RWPE1 (cell line): ENCODE measurements around the gene RANBP17.

Source experiments
- CTCF ChIA-PET: fragments of 350-600 bp; sonication (Branson Sonifier 250); formaldehyde crosslinking; extraction: SDS; loops from one replicate; lab custom pipeline; 2021; lab: Yijun Ruan, JAX
- POLR2A ChIA-PET: fragments of 400-600 bp; formaldehyde crosslinking; extraction: SDS; loops from one replicate; lab custom pipeline; 2020; ENCODE audit warnings: antibody characterized with exemption; ENCODE audit not compliant: low non-redundant PET; lab: Yijun Ruan, JAX
- DNase-seq: peaks from one replicate; pipeline ENCODE4 v3.0.0; 2012; ENCODE audit warnings: low spot score
- H3K27ac ChIP-seq: fragments of 450-650 bp; 2 replicates; pipeline ENCODE4 v1.5.1; 2017
- TF ChIP-seq, protein P1 (sequence below): fragments of 450-650 bp; conservative IDR thresholded peaks from 2 replicates; pipeline ENCODE4 v1.5.1; 2017; ENCODE audit warnings: low read depth, mild to moderate bottlenecking

Gene RANBP17

DNA sequence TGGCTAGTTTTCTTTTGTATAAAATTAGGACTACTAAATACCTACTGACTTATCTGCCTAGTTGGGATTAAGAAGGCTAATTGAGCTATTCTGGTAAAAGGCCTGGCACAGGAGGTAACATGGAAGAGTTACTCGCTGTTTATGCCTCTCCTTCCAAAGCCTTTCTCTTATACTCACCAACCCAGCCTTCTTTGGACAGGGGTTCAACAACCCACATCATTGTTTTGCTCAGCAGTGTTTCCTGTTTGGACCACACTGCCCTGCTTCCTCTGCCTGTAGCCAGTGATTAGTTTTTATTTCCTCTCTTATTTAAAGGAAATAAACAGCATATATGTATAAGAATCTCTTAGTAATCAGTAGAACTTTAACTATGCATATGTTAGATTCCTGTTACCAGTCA lies 362.1 kb downstream of the RANBP17 start:
- TF ChIP-seq, protein P1, sequence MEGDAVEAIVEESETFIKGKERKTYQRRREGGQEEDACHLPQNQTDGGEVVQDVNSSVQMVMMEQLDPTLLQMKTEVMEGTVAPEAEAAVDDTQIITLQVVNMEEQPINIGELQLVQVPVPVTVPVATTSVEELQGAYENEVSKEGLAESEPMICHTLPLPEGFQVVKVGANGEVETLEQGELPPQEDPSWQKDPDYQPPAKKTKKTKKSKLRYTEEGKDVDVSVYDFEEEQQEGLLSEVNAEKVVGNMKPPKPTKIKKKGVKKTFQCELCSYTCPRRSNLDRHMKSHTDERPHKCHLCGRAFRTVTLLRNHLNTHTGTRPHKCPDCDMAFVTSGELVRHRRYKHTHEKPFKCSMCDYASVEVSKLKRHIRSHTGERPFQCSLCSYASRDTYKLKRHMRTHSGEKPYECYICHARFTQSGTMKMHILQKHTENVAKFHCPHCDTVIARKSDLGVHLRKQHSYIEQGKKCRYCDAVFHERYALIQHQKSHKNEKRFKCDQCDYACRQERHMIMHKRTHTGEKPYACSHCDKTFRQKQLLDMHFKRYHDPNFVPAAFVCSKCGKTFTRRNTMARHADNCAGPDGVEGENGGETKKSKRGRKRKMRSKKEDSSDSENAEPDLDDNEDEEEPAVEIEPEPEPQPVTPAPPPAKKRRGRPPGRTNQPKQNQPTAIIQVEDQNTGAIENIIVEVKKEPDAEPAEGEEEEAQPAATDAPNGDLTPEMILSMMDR, result no peak
- no peak overlapping the region for H3K27ac ChIP-seq
- DNase-seq, result no peak
- ChIA-PET POLR2A (no interaction called here), CTCF (interaction anchor here (0.6 to 0.7 kb wide), 3 partner anchors 17 to 1028 kb away, joined by 3 read pairs; no protein-coding TSS in a partner anchor)

DNA sequence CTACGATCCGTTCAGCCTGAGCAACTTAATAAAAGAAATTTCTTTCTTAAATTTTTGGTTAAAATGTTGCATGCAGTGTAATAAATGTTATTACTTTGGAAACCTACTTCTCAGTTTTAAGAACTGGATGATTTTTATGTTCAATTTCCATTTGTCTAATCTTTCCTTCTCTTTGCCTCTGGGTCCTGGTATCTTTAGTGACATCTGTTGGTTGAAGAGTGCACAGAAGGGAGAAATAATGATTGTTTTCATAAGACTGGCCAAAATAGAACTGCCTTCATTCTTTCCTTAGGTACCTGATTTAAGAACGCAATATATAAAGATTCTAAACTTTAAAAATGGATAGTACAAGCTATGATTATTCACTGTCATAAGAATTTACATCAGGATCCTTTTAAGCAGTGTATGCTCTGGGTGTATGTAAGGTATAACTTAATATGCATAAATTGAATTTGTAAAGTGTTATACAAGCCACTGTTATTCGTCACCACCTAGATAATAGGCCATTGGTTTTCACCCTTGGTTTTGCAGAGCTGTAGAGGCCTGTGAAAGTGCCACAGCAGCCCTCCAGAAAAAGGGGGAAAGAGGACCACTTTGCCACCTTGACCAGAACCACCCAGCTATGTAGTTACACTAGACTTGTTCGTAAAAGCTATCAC lies 364.4 kb downstream of the RANBP17 start:
- no peak overlapping the region for H3K27ac ChIP-seq
- TF ChIP-seq, protein P1, result peak; percentile 39
- no peak for DNase-seq
- ChIA-PET POLR2A (no interaction called here), CTCF (interaction anchor here (0.7 to 1.5 kb wide), 2 partner anchors 19 to 417 kb away, joined by 4 read pairs; no protein-coding TSS in a partner anchor)

DNA sequence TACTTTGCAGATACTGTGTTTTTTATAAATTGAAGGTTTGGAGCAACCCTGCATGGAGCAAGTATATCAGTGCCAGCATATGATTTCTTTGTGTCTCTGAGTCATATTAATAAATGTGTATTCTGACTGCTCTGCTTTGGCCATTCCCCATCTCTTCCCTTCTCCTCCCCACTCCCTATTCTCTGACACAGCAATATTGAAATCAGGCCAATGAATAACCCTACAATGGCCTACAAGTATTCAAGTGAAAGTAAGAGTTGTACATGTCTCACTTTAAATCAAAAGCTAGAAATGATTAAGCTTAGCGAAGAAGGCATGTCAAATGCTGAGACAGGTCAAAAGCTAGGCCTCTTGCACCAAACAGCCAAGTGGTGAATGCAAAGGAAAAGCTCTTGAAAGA lies 365.0 kb downstream of the RANBP17 start:
- no peak overlapping the region for H3K27ac ChIP-seq
- ChIA-PET POLR2A (no interaction called here), CTCF (interaction anchor here (0.6 to 1.5 kb wide), 4 partner anchors 20 to 418 kb away, joined by 3 to 4 read pairs (median 4); no protein-coding TSS in a partner anchor)
- TF ChIP-seq, protein P1, result no peak
- DNase-seq, result no peak

DNA sequence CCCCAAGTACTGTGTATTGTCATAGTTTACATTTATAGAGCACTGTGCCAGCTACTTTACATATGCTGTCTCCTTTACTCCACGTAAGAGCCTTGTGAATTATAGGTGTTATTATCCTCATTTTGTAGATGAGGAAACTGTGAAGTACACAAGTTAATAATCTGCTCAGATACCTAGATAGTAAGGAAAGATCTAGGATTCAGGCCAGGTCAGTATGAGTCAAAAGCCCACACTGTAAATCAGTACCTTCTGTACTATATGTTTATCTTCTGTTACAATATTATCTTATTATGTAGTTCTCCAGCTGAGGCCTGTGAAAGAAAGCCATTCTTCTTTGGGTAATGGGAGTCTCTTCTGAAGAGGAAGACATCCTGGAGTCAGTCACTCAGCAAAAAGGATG lies 374.8 kb downstream of the RANBP17 start:
- H3K27ac ChIP-seq, result no peak overlapping the region
- DNase-seq, result no peak
- ChIA-PET POLR2A (no interaction called here), CTCF (interaction anchor here (0.6 kb wide), 1 partner anchor 87 kb away, joined by 3 read pairs; no protein-coding TSS in a partner anchor)
- TF ChIP-seq, protein P1, result no peak

DNA sequence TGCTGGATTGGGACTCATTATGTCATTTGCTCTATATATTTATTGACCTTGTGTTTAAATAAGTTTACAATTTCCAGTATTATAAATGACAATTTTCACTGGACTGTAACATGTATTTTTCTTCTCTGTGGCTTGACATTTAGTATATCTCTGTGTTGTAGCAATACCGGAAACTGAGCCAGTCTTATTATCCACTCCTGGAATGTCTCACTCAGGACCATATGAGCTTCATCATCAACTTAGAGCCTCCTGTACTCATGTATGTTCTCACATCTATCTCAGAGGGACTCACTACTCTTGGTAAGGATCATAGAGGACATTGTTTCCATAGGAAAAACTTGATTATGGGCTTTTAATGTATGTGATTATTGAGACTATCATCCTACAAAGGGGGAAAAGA lies 380.7 kb downstream of the RANBP17 start:
- ChIA-PET POLR2A (no interaction called here), CTCF (interaction anchor here (1.2 kb wide), 1 partner anchor 35 kb away, joined by 7 read pairs; no protein-coding TSS in a partner anchor)
- TF ChIP-seq, protein P1, result no peak
- no peak overlapping the region for H3K27ac ChIP-seq
- DNase-seq, result no peak

DNA sequence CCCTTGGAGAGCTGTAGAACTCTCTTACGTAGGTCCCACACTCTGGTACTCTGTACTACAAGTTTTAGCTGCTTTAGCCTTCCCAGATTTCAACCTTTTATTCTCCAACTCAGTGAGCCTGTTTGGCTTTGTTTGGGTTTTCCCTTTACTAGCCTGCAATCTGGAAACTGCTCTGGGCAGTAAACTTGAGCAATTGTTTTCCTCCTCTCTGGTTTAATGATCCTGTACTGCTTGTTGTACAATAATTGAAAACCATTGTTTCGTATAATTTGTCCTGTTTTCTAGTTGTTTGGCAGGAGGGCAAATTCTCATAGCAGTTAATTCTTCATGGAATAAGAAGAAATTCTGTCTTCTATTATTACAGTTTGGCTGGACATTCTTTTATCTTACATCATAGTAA lies 384.4 kb downstream of the RANBP17 start:
- no peak overlapping the region for H3K27ac ChIP-seq
- CTCF ChIA-PET, result interaction anchor here (0.7 kb wide), 1 partner anchor 602 kb away, joined by 5 read pairs; no protein-coding TSS in a partner anchor
- no peak for DNase-seq
- POLR2A ChIA-PET, result no interaction called here
- TF ChIP-seq, protein P1, result no peak
